ENCODE measurements around the gene NTHL1.

Gene NTHL1

GRCh38 chr16:2047330-2048115 lies at the start of gene NTHL1, which contains the start of gene TSC2:
Gene NTHL1, minus strand, starts transcription at chr16:2047834. Its CDS starts 11 bp downstream, at chr16:2047823.
Gene TSC2, plus strand, starts transcription at chr16:2047985. Its CDS starts 631 bp downstream, at chr16:2048616.
- peak; percentile 96 for DNase-seq (ENCODE audit: low spot score)

DNA sequence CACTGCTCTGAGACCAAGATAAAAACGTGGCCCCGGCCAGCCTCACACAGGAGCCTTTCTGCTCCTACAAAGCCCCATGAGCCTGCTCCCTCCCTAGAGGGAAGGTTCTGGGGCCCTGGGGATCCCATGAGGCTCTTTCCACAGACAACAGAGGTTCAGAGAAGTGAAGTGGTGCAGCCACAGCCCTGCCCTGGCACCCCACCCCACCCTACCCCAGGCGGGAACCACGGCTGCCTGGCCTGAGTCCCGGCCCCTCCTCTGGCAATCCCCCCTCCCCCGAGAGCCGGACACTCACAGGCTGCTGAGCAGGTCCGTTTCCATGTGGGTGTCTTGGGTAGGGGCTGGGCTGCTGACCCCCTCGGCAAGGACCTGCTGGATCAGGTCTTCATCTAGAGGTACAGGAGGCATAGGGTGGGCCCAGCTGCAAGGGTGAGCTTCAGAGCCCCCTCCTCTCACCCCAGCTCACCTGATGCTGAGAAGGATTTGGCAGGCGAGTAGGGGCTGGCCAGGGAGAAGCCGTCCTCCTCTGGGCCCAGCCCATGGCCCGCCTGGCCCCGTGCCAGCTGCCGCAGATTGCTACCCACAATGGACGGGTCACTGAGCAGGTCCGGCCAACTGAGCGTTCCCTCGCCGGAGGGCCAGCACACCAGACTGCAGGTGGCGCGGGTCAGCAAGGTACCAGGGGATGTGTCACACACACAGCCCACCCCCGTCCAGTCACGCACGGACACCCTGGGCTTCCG lies 49.4 kb upstream of the NTHL1 start:
- no peak for DNase-seq (ENCODE audit: low spot score)

GRCh38 chr16:2095918-2096582 lies 48.4 kb upstream of the NTHL1 start:
- DNase-seq (ENCODE audit: low spot score): no peak

GRCh38 chr16:2095315-2095853 lies 47.8 kb upstream of the NTHL1 start:
- no peak for DNase-seq (ENCODE audit: low spot score)

GRCh38 chr16:2093793-2094192 lies 46.2 kb upstream of the NTHL1 start:
- no peak for DNase-seq (ENCODE audit: low spot score)

DNA sequence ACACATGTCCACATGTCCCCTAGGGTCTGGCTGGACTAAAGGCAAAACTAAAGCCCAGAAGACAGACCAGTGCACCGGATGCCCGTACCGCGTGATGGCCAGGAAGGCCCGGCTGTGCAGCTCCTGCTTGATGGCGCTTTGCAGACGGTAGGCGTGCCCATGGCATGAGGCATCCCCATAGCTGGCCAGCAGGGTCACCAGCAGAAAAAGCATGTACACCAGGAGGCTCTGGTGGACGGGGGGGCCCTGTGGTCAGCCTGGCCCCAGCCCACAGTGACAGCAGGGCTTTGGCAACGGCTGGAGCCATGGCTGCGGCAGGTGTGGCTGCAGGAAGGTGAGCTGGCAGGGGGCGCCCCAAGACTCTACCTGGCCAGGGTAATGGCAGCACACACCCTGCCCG lies 45.2 kb upstream of the NTHL1 start:
- no peak for DNase-seq (ENCODE audit: low spot score)

DNA sequence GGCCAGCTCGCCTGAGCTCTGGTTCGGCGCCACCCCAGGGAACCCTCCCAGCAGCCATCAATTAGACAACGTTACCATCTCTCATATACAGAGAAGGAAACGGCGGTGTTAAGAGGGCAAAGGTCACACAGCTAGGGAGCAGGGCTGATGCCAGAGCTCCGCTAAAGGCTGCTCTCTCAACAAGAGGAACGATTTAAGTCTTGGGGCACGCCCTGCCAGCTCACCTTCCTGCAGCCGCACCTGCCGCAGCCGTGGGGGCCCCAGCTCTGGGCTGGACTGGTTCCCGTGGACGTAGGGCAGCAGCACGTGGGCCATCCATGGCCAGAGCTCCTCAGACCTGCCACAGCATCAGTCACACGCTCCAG lies 44.6 kb upstream of the NTHL1 start:
- no peak for DNase-seq (ENCODE audit: low spot score)

- no peak for DNase-seq (ENCODE audit: low spot score)
These were observed 44.1 kb upstream of the NTHL1 start for GRCh38 chr16:2091547-2092255.

DNA sequence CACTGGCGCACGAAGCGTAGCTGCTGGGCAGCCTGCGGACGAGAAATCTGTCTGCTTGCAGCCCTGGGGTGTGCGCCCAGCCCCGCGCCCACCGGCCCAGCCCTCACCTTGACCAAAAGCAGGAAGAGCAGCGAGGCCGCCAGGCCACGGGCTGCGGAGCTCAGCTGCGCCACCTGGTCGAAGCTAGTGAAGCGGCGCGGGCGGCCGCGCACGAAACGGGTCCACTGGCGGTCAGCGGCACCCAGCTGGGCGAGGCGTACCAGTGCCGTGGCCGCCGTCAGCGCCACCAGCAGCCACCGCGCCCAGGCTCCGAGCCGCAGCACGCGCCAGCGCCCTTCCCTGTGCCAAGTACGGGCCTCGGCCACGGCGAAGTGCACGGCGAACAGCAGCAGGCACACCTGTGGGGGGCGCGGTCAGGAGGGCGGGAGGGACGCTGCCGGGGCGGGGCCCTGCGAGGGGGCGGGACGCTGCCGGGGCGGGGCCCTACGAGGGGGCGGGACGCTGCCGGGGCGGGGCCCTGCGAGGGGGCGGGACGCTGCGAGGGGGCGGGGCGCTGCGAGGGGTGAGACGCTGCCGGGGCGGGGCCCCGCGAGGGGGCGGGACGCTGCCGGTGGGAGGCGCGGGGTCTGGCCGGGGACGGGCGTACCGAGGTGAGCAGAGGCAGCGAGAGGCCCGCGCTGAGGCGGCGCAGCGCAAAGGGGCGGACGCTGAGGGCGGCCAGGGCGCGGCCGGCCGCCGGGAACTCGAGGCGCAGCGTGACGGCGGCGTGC lies 43.3 kb upstream of the NTHL1 start:
- no peak for DNase-seq (ENCODE audit: low spot score)

GRCh38 chr16:2090481-2090776 lies 42.8 kb upstream of the NTHL1 start:
- peak; percentile 24 for DNase-seq (ENCODE audit: low spot score)

DNA sequence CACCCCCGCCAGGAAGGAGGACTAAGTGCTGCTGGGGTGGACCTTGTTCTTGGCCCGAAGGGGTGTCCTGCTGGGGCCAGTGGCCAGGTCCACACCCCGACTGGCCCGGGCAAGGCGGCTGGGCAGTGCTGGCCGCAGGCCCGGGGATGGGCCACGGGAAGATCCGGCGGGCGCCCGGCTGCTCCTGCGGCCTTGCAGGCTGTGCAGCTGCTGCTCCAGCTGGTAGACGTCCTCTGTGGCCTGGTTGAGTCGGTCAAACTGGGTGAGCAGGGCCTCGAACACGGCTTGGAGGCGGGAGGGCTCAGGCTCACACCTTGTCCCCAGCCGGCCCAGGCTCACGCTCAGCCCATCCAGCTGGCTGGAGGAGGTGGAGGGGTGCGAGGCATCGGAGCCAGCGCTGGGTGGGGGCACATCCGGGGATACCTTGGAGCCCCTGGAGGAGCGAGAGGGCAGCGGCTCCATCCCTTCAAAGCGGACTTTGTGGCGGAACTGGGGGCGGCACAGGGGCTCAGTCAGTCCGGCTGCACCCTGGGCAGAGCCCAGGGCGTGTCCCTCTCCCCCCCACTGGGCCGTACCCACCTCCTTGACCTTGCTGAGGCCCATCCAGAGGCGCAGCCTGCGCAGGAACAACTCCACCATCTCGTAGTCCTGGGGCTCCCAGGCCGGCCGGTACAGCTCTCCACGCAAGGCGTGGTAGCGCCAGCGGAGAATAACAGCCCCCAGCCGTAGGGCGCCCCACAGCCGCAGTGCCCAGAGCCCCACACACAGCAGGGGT lies 42.3 kb upstream of the NTHL1 start:
- DNase-seq (ENCODE audit: low spot score): no peak

DNA sequence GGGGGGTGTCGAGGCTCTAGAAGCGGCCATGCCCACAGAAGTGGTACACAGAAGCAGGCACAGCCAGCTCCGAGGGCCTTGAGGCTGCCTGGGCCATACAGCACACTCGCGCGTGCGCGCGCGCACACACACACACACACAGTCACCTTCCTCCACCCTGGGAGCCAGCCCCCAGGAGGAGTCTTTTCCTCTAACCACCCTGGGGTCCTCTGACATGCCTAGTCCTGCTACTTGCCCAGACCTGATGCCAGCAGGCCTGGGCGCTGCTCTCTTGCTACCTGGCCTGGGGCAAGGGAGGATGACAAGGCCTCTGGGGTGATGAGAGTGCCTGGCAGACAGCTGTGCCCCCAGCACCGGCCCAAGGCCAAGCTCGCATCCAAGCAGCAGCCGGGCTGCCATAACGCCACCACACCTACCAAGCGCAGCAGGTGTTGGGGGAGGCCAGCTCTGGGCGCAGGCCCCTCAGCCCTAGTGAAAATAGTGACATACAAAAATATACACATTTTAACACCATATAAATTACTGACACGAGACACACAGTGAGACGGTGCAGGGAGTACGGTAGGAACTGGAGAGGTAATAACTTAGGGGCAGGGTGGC lies 41.2 kb upstream of the NTHL1 start:
- DNase-seq (ENCODE audit: low spot score): no peak

DNA sequence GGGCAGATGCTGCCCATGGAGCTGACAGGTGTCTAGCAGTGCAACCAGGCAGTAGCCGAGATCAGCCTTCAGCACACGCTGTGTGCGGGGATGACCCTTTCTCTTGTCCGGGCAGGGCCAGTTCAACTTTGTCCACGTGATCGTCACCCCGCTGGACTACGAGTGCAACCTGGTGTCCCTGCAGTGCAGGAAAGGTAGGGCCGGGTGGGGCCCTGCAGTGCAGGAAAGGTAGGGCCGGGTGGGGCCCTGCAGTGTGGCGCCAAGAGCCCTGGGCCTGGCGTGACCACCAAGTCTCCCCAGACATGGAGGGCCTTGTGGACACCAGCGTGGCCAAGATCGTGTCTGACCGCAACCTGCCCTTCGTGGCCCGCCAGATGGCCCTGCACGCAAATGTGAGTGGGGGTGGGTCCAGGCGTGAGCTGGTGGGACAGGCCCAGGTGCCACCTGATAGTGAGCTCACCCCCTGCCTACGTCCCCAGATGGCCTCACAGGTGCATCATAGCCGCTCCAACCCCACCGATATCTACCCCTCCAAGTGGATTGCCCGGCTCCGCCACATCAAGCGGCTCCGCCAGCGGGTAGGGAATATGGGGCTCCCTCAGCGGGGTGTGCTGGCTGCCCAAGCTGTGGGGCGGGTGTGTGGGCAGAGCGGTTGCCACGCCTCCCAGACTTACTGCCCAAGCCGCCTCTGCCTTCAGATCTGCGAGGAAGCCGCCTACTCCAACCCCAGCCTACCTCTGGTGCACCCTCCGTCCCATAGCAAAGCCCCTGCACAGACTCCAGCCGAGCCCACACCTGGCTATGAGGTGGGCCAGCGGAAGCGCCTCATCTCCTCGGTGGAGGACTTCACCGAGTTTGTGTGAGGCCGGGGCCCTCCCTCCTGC lies 40.4 kb upstream of the NTHL1 start:
- DNase-seq (ENCODE audit: low spot score): no peak

- no peak for DNase-seq (ENCODE audit: low spot score)
These were observed 39.4 kb upstream of the NTHL1 start for GRCh38 chr16:2086812-2087747.

- no peak for DNase-seq (ENCODE audit: low spot score)
These were observed 38.6 kb upstream of the NTHL1 start for GRCh38 chr16:2086106-2086742.

DNA sequence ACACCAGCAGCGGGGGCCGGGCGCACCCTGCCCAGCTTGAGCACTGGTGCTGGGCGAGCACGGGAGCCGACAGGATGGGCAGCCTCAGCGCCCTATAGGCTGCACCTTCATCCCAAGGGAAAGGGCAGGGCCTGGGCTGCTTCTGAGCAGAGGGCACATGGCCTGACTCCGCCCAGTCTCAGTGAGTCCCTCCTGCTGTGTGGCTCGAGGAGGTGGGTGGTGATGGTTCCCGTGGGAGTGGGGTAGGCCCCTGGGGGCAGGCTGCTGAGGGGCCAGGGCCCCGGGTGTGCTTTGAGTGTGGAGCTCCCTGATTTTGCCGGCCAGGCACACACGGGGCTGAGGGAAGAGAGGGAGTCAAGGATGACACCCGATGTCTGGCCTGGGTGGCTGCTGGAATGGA lies 38.0 kb upstream of the NTHL1 start:
- DNase-seq (ENCODE audit: low spot score): no peak

GRCh38 chr16:2084895-2085625 lies 37.4 kb upstream of the NTHL1 start:
- DNase-seq (ENCODE audit: low spot score): no peak
